WTC11 (cell line): ENCODE data around the gene SPINK8. TPM values are rescaled to one million over a fixed set of nuclear protein-coding genes. Genes with fewer than 3 reads are reported as not detected.
A peak's percentile ranks its signal among the peaks of the same experiment; 100 is the strongest.

ENCODE experiments used
- ATAC-seq: fragments of 200-7000 bp; cut with Tn5 transposase; 2 replicates; pipeline ENCODE4 v1.10.0; 2021; ENCODE audit warnings: mild to moderate bottlenecking, moderate library complexity
- CTCF ChIA-PET: fragments of 300-600 bp; sonication (Branson Sonifier 250); formaldehyde crosslinking; loops from one replicate; lab custom pipeline; 2021; ENCODE audit warnings: antibody characterized with exemption; lab: Charles Lee
- POLR2A ChIA-PET: fragments of 350-600 bp; sonication (Branson Sonifier 250); formaldehyde crosslinking; loops from one replicate; lab custom pipeline; 2021; ENCODE audit warnings: antibody characterized with exemption; lab: Charles Lee
- DNase-seq: peaks from one replicate; pipeline ENCODE4 v3.0.0; 2021; ENCODE audit warnings: low spot score
- H3K27ac Mint-ChIP-seq: 2 replicates; pipeline ENCODE4 v1.8.0; 2021; ENCODE audit warnings: mixed read lengths
- H3K27me3 Mint-ChIP-seq: 2 replicates; pipeline ENCODE4 v1.8.0; 2021; ENCODE audit warnings: low read depth, mild to moderate bottlenecking, moderate library complexity, mixed read lengths
- H3K36me3 Mint-ChIP-seq: 2 replicates; pipeline ENCODE4 v1.8.0; 2021; ENCODE audit warnings: mixed read lengths
- H3K4me1 Mint-ChIP-seq: 2 replicates; pipeline ENCODE4 v1.8.0; 2022; ENCODE audit warnings: mixed read lengths
- H3K4me3 Mint-ChIP-seq: 2 replicates; pipeline ENCODE4 v1.8.0; 2021; ENCODE audit warnings: mild to moderate bottlenecking, moderate library complexity, mixed read lengths
- H3K9me3 Mint-ChIP-seq: 2 replicates; pipeline ENCODE4 v1.8.0; 2021; ENCODE audit warnings: mixed read lengths
- ATF1 ChIP-seq: sonication (generic); formaldehyde crosslinking; IDR thresholded peaks from 2 replicates; pipeline ENCODE4 v1.8.1; 2023; ENCODE audit warnings: mild to moderate bottlenecking, moderate library complexity, missing genetic modification reagents
- ATF3 ChIP-seq: sonication (generic); formaldehyde crosslinking; conservative IDR thresholded peaks from 2 replicates; pipeline ENCODE4 v1.8.1; 2022; ENCODE audit warnings: mild to moderate bottlenecking, missing genetic modification reagents
- FOXK1 ChIP-seq: sonication (generic); formaldehyde crosslinking; IDR thresholded peaks from 2 replicates; pipeline ENCODE4 v1.8.0; 2022; ENCODE audit warnings: mild to moderate bottlenecking, moderate library complexity, missing genetic modification reagents
- IRF2 ChIP-seq: sonication (generic); formaldehyde crosslinking; IDR thresholded peaks from 2 replicates; pipeline ENCODE4 v1.8.0; 2022; ENCODE audit warnings: low read depth, missing genetic modification reagents, borderline replicate concordance
- MAX ChIP-seq: sonication (generic); formaldehyde crosslinking; IDR thresholded peaks from 2 replicates; pipeline ENCODE4 v1.8.0; 2022; ENCODE audit warnings: mild to moderate bottlenecking, missing genetic modification reagents
- MXD4 ChIP-seq: fragments of 250-450 bp; sonication (Bioruptor Pico); IDR thresholded peaks from 2 replicates; pipeline ENCODE4 v1.8.0; 2021; ENCODE audit warnings: mild to moderate bottlenecking, moderate library complexity, borderline replicate concordance
- NFATC4 ChIP-seq: fragments of 250-450 bp; sonication (Bioruptor Pico); IDR thresholded peaks from 2 replicates; pipeline ENCODE4 v1.9.0; 2021; ENCODE audit warnings: mild to moderate bottlenecking
- NFE2L1 ChIP-seq: sonication (generic); formaldehyde crosslinking; IDR thresholded peaks from 2 replicates; pipeline ENCODE4 v1.8.1; 2023; ENCODE audit warnings: missing genetic modification reagents
- NR1H2 ChIP-seq: sonication (generic); formaldehyde crosslinking; IDR thresholded peaks from 2 replicates; pipeline ENCODE4 v1.9.0; 2021; ENCODE audit warnings: mild to moderate bottlenecking, moderate library complexity, missing genetic modification reagents
- NR2C2 ChIP-seq: sonication (generic); formaldehyde crosslinking; IDR thresholded peaks from 2 replicates; pipeline ENCODE4 v1.8.0; 2022; ENCODE audit warnings: mild to moderate bottlenecking, missing genetic modification reagents
- NR3C1 ChIP-seq: sonication (generic); formaldehyde crosslinking; conservative IDR thresholded peaks from 2 replicates; pipeline ENCODE4 v1.8.1; 2023; ENCODE audit warnings: low read depth, mild to moderate bottlenecking, missing genetic modification reagents
- OVOL2 ChIP-seq: fragments of 250-450 bp; sonication (Bioruptor Pico); IDR thresholded peaks from 2 replicates; pipeline ENCODE4 v1.9.0; 2021; ENCODE audit warnings: mild to moderate bottlenecking, borderline replicate concordance
- PRRX2 ChIP-seq: fragments of 250-450 bp; sonication (Bioruptor Pico); IDR thresholded peaks from 2 replicates; pipeline ENCODE4 v1.8.0; 2021; ENCODE audit warnings: mild to moderate bottlenecking
- RORB ChIP-seq: fragments of 250-450 bp; sonication (Bioruptor Pico); IDR thresholded peaks from 2 replicates; pipeline ENCODE4 v1.9.0; 2021; ENCODE audit warnings: mild to moderate bottlenecking
- SMAD3 ChIP-seq: sonication (generic); formaldehyde crosslinking; IDR thresholded peaks from 2 replicates; pipeline ENCODE4 v1.8.0; 2022; ENCODE audit warnings: missing genetic modification reagents, mild to moderate bottlenecking, borderline replicate concordance
- SMAD4 ChIP-seq: sonication (generic); formaldehyde crosslinking; IDR thresholded peaks from 2 replicates; pipeline ENCODE4 v1.8.0; 2022; ENCODE audit warnings: mild to moderate bottlenecking, missing genetic modification reagents
- SOX15 ChIP-seq: fragments of 250-450 bp; sonication (Bioruptor Pico); IDR thresholded peaks from 2 replicates; pipeline ENCODE4 v1.9.0; 2021; ENCODE audit warnings: mild to moderate bottlenecking
- STAT6 ChIP-seq: sonication (generic); formaldehyde crosslinking; conservative IDR thresholded peaks from 2 replicates; pipeline ENCODE4 v1.8.1; 2023; ENCODE audit warnings: mild to moderate bottlenecking, low read depth, missing genetic modification reagents, moderate library complexity
- ZBTB21 ChIP-seq: sonication (generic); formaldehyde crosslinking; IDR thresholded peaks from 2 replicates; pipeline ENCODE4 v1.8.1; 2023; ENCODE audit warnings: mild to moderate bottlenecking, missing genetic modification reagents, borderline replicate concordance
- ZNF219 ChIP-seq: sonication (generic); formaldehyde crosslinking; IDR thresholded peaks from 2 replicates; pipeline ENCODE4 v1.8.0; 2023; ENCODE audit warnings: missing genetic modification reagents, mild to moderate bottlenecking, borderline replicate concordance
- ZNF396 ChIP-seq: fragments of 250-450 bp; sonication (Bioruptor Pico); IDR thresholded peaks from 2 replicates; pipeline ENCODE4 v1.8.0; 2021; ENCODE audit warnings: mild to moderate bottlenecking, moderate library complexity, borderline replicate concordance
- ZNF416 ChIP-seq: fragments of 250-450 bp; sonication (Bioruptor Pico); IDR thresholded peaks from 2 replicates; pipeline ENCODE4 v1.9.0; 2021; ENCODE audit warnings: mild to moderate bottlenecking, inconsistent platforms
- ZNF671 ChIP-seq: fragments of 250-450 bp; sonication (Bioruptor Pico); IDR thresholded peaks from 2 replicates; pipeline ENCODE4 v1.8.0; 2021; ENCODE audit warnings: mild to moderate bottlenecking
- total RNA-seq: library from RNA; stranded (reverse); gene quantifications from 3 replicates; pipeline ENCODE4 v1.2.3, GENCODE V29; 2021
- TF ChIP-seq, protein P1 (sequence below): sonication (generic); formaldehyde crosslinking; IDR thresholded peaks from 2 replicates; pipeline ENCODE4 v1.8.0; 2022; ENCODE audit warnings: missing genetic modification reagents
- TF ChIP-seq, protein P2 (sequence below): fragments of 250-450 bp; sonication (Bioruptor Pico); IDR thresholded peaks from 2 replicates; pipeline ENCODE4 v1.9.0; 2021; ENCODE audit warnings: moderate library complexity, mild to moderate bottlenecking, inconsistent platforms, borderline replicate concordance
- TF ChIP-seq, protein P3 (sequence below): fragments of 250-450 bp; sonication (Bioruptor Pico); conservative IDR thresholded peaks from 2 replicates; pipeline ENCODE4 v1.9.0; 2021; ENCODE audit warnings: mild to moderate bottlenecking

Gene SPINK8
- total RNA-seq, 1 experiment from 2014 or later: not detected

GRCh38 chr3:48280881-48281280, 52.6 kb downstream of the SPINK8 start:
- Mint-ChIP-seq H3K9me3 (no peaks in the 10 kb centered on the region), H3K27ac (no peak overlapping the region), H3K27me3 (no peaks in the 10 kb centered on the region), H3K36me3 (peaks cover 35% of the 10 kb centered on the region), H3K4me3 (no peak overlapping the region), H3K4me1 (peaks cover 41% of the 10 kb centered on the region)
- no peak for DNase-seq
- CTCF ChIA-PET: interaction anchor here (1.3 to 4.7 kb wide), 2 partner anchors 86 to 155 kb away, joined by 3 to 56 read pairs; no protein-coding TSS in a partner anchor
- POLR2A ChIA-PET: interaction anchor here (0.6 kb wide), 1 partner anchor 381 kb away, joined by 3 read pairs; no protein-coding TSS in a partner anchor
- no peak for TF ChIP-seq ZNF219 (CRISPR knock-in tag)
- no peak for TF ChIP-seq FOXK1 (CRISPR knock-in tag)
- TF ChIP-seq NR1H2 (CRISPR knock-in tag): no peak
- no peak for TF ChIP-seq NR3C1 (CRISPR knock-in tag)
- no peak for TF ChIP-seq ZNF416 (CRISPR knock-in tag)
- no peak for TF ChIP-seq ATF3
- TF ChIP-seq, protein P1, sequence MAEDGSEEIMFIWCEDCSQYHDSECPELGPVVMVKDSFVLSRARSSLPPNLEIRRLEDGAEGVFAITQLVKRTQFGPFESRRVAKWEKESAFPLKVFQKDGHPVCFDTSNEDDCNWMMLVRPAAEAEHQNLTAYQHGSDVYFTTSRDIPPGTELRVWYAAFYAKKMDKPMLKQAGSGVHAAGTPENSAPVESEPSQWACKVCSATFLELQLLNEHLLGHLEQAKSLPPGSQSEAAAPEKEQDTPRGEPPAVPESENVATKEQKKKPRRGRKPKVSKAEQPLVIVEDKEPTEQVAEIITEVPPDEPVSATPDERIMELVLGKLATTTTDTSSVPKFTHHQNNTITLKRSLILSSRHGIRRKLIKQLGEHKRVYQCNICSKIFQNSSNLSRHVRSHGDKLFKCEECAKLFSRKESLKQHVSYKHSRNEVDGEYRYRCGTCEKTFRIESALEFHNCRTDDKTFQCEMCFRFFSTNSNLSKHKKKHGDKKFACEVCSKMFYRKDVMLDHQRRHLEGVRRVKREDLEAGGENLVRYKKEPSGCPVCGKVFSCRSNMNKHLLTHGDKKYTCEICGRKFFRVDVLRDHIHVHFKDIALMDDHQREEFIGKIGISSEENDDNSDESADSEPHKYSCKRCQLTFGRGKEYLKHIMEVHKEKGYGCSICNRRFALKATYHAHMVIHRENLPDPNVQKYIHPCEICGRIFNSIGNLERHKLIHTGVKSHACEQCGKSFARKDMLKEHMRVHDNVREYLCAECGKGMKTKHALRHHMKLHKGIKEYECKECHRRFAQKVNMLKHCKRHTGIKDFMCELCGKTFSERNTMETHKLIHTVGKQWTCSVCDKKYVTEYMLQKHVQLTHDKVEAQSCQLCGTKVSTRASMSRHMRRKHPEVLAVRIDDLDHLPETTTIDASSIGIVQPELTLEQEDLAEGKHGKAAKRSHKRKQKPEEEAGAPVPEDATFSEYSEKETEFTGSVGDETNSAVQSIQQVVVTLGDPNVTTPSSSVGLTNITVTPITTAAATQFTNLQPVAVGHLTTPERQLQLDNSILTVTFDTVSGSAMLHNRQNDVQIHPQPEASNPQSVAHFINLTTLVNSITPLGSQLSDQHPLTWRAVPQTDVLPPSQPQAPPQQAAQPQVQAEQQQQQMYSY (CRISPR knock-in tag): no peak
- no peak for TF ChIP-seq NFE2L1 (CRISPR knock-in tag)
- no peak for TF ChIP-seq ZNF396 (CRISPR knock-in tag)
- TF ChIP-seq NR2C2 (CRISPR knock-in tag): no peak
- no peak for TF ChIP-seq IRF2 (CRISPR knock-in tag)
- no peak for TF ChIP-seq ZNF671 (CRISPR knock-in tag)
- no peak for TF ChIP-seq NFATC4 (CRISPR knock-in tag)
- no peak for TF ChIP-seq PRRX2 (CRISPR knock-in tag)
- TF ChIP-seq SMAD3 (CRISPR knock-in tag): no peak
- TF ChIP-seq, protein P2, sequence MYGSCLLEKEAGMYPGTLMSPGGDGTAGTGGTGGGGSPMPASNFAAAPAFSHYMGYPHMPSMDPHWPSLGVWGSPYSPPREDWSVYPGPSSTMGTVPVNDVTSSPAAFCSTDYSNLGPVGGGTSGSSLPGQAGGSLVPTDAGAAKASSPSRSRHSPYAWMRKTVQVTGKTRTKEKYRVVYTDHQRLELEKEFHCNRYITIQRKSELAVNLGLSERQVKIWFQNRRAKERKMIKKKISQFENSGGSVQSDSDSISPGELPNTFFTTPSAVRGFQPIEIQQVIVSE (CRISPR knock-in tag): no peak
- TF ChIP-seq SOX15 (CRISPR knock-in tag): no peak
- ATAC-seq: no peak

- Mint-ChIP-seq H3K27ac (0 out of 2 replicates have a peak overlapping the region, but pooled peaks have one; percentile 29), H3K27me3 (no peaks in the 10 kb centered on the region), H3K4me1 (peaks cover 55% of the 10 kb centered on the region), H3K4me3 (0 out of 2 replicates have a peak overlapping the region, but pooled peaks have one; percentile 14), H3K36me3 (peaks cover 32% of the 10 kb centered on the region), H3K9me3 (no peaks in the 10 kb centered on the region)
- ChIA-PET POLR2A (no interaction called here), CTCF (interaction anchor here (0.6 to 4.7 kb wide), 9 partner anchors 21 to 270 kb away, joined by 3 to 56 read pairs (median 3); no protein-coding TSS in a partner anchor)
- ATAC-seq (peak; percentile 86), DNase-seq (no peak)
- TF ChIP-seq RORB (CRISPR knock-in tag) (no peak), ZBTB21 (CRISPR knock-in tag) (no peak), NFE2L1 (CRISPR knock-in tag) (no peak), ATF1 (CRISPR knock-in tag) (no peak), OVOL2 (CRISPR knock-in tag) (no peak), STAT6 (CRISPR knock-in tag) (no peak), MAX (CRISPR knock-in tag) (no peak), MXD4 (CRISPR knock-in tag) (no peak), SMAD4 (CRISPR knock-in tag) (no peak)
- TF ChIP-seq, protein P3, sequence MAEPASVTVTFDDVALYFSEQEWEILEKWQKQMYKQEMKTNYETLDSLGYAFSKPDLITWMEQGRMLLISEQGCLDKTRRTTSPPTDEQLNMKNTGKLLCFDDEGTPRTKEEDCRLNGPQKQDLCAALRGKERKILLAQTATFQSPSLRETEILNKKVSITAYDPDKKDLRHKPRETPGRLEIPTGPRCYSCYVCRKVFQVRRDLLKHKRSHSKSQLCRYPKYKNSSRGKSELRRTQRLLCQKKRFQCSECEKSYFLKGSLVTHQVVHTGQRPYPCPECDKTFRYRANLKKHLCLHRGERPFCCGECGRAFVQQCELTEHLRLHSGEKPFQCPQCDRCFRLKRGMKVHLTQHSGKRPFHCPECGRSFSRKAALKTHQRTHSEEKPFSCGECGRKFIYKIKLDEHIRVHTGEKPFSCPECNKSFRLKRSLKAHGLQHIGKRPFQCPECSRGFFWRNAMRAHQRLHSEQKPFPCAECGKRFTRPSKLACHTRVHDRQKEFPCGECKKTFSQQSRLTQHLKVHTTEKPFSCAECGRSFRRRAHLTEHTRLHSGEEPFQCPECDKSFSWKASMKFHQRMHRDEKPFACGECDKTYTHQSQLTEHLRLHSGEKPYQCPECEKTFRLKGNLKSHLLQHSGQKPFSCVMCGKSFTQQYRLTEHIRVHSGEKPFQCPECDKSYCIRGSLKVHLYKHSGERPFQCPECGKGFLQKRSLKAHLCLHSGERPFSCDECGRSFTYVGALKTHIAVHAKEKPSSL: no peak
These were observed 54.4 kb downstream of the SPINK8 start for GRCh38 chr3:48278884-48279559.
